ENCODE data around the gene EPHA3.

GRCh38 chr3:89503891-89504391 is 396.5 kb downstream of the EPHA3 start:
- TF ChIP-seq CTCF (conservative IDR thresholded peaks at IDR 0.05; ENCODE audit: low read depth, low read length) (no peak), MXI1 (IDR thresholded peaks at IDR 0.05; ENCODE audit: borderline replicate concordance, low read depth, low read length) (no peak), CHD1 (IDR thresholded peaks at IDR 0.05; ENCODE audit: low read depth, low read length) (no peak), SMC3 (IDR thresholded peaks at IDR 0.05; ENCODE audit: low read depth, low read length) (no peak), POLR2A (IDR thresholded peaks at IDR 0.05; ENCODE audit: low read depth, low read length) (no peak), FOS (IDR thresholded peaks at IDR 0.05; ENCODE audit: low read depth, low read length) (no peak)
